OCI-LY1 (cell line): ENCODE results near the gene FBF1.

ENCODE experiments used
- H2AFZ ChIP-seq: fragments of 200-600 bp; sonication (generic), shearing (Covaris generic); 2 replicates; pipeline ENCODE4 v1.6.0; 2014; ENCODE audit warnings: antibody characterized with exemption, mild to moderate bottlenecking, low read length
- H3F3A ChIP-seq: fragments of 200-600 bp; sonication (generic), shearing (Covaris generic); 2 replicates; pipeline ENCODE4 v1.6.0; 2014; ENCODE audit warnings: mild to moderate bottlenecking, antibody characterized with exemption, low read length, moderate library complexity; ENCODE audit not compliant: insufficient read depth
- H3K27ac ChIP-seq: fragments of 200-600 bp; sonication (generic); 2 replicates; pipeline ENCODE4 v1.5.1; 2014; ENCODE audit warnings: low read length, mixed run types, mild to moderate bottlenecking, low read depth; ENCODE audit not compliant: poor library complexity, severe bottlenecking
- H3K27me3 ChIP-seq: fragments of 200-600 bp; sonication (generic); 2 replicates; pipeline ENCODE4 v1.6.0; 2014; ENCODE audit warnings: antibody characterized with exemption, mild to moderate bottlenecking, low read length, moderate library complexity; ENCODE audit not compliant: insufficient read depth
- H3K36me3 ChIP-seq: fragments of 200-600 bp; sonication (generic); 2 replicates; pipeline ENCODE4 v1.6.1; 2014; ENCODE audit warnings: mild to moderate bottlenecking, antibody characterized with exemption, low read length, moderate library complexity, mixed read lengths; ENCODE audit not compliant: insufficient read depth
- H3K4me1 ChIP-seq: fragments of 200-600 bp; sonication (generic); 2 replicates; pipeline ENCODE4 v1.5.1; 2014; ENCODE audit warnings: mild to moderate bottlenecking, low read length, moderate library complexity; ENCODE audit not compliant: insufficient read depth, severe bottlenecking
- H3K4me2 ChIP-seq: fragments of 200-600 bp; sonication (generic), shearing (Covaris generic); 2 replicates; pipeline ENCODE4 v1.6.1; 2014; ENCODE audit warnings: low read length
- H3K4me3 ChIP-seq: fragments of 200-600 bp; sonication (generic); 2 replicates; pipeline ENCODE4 v1.5.1; 2014; ENCODE audit warnings: low read length, low read depth, mild to moderate bottlenecking, mixed read lengths; ENCODE audit not compliant: poor library complexity, severe bottlenecking
- H3K79me2 ChIP-seq: fragments of 200-600 bp; shearing (Covaris generic); 2 replicates; pipeline ENCODE4 v1.6.1; 2016; ENCODE audit warnings: mixed run types, low read length, mixed read lengths; ENCODE audit not compliant: insufficient read depth
- H3K9ac ChIP-seq: fragments of 200-600 bp; sonication (generic), shearing (Covaris generic); 2 replicates; pipeline ENCODE4 v1.6.1; 2014; ENCODE audit warnings: mild to moderate bottlenecking, low read length, mixed read lengths
- H3K9me2 ChIP-seq: fragments of 200-600 bp; sonication (generic), shearing (Covaris generic); 2 replicates; pipeline ENCODE4 v1.6.1; 2014; ENCODE audit warnings: low read depth, mild to moderate bottlenecking, low read length, mixed read lengths
- H3K9me3 ChIP-seq: fragments of 200-600 bp; shearing (Covaris generic); 2 replicates; pipeline ENCODE4 v1.6.1; 2014; ENCODE audit warnings: low read length, mixed read lengths
- H4K20me1 ChIP-seq: fragments of 200-600 bp; sonication (generic), shearing (Covaris generic); 2 replicates; pipeline ENCODE4 v1.6.0; 2016; ENCODE audit warnings: mild to moderate bottlenecking, low read length; ENCODE audit not compliant: insufficient read depth
- EZH2 ChIP-seq: fragments of 200-600 bp; sonication (generic), shearing (Covaris generic); IDR thresholded peaks from 2 replicates; pipeline ENCODE4 v1.8.0; 2017; ENCODE audit warnings: borderline replicate concordance, mixed run types, mild to moderate bottlenecking, antibody characterized with exemption, low read length, moderate library complexity, mixed read lengths
- TF ChIP-seq, protein P1 (sequence below): fragments of 200-600 bp; sonication (generic), shearing (Covaris generic); IDR thresholded peaks from 2 replicates; pipeline ENCODE4 v1.5.1; 2017; ENCODE audit warnings: mild to moderate bottlenecking, antibody characterized with exemption, low read length, moderate library complexity, mixed read lengths

The FBF1 gene

GRCh38 chr17:75919611-75920010 is 21.2 kb downstream of the FBF1 start:
- Histone ChIP-seq H3F3A (no peaks in the 10 kb centered on the region), H3K9me3 (no peaks in the 10 kb centered on the region), H3K4me1 (no peaks in the 10 kb centered on the region), H2AFZ (no peak overlapping the region), H3K9me2 (no peaks in the 10 kb centered on the region), H3K4me2 (no peak overlapping the region), H3K27ac (no peak overlapping the region), H4K20me1 (no peaks in the 10 kb centered on the region), H3K27me3 (no peaks in the 10 kb centered on the region), H3K9ac (no peak overlapping the region), H3K79me2 (no peaks in the 10 kb centered on the region), H3K4me3 (no peak overlapping the region), H3K36me3 (peaks cover 33% of the 10 kb centered on the region; the same call in 1 of the 2 replicates)
- no peak for TF ChIP-seq EZH2
- TF ChIP-seq, protein P1, sequence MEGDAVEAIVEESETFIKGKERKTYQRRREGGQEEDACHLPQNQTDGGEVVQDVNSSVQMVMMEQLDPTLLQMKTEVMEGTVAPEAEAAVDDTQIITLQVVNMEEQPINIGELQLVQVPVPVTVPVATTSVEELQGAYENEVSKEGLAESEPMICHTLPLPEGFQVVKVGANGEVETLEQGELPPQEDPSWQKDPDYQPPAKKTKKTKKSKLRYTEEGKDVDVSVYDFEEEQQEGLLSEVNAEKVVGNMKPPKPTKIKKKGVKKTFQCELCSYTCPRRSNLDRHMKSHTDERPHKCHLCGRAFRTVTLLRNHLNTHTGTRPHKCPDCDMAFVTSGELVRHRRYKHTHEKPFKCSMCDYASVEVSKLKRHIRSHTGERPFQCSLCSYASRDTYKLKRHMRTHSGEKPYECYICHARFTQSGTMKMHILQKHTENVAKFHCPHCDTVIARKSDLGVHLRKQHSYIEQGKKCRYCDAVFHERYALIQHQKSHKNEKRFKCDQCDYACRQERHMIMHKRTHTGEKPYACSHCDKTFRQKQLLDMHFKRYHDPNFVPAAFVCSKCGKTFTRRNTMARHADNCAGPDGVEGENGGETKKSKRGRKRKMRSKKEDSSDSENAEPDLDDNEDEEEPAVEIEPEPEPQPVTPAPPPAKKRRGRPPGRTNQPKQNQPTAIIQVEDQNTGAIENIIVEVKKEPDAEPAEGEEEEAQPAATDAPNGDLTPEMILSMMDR = no peak

DNA sequence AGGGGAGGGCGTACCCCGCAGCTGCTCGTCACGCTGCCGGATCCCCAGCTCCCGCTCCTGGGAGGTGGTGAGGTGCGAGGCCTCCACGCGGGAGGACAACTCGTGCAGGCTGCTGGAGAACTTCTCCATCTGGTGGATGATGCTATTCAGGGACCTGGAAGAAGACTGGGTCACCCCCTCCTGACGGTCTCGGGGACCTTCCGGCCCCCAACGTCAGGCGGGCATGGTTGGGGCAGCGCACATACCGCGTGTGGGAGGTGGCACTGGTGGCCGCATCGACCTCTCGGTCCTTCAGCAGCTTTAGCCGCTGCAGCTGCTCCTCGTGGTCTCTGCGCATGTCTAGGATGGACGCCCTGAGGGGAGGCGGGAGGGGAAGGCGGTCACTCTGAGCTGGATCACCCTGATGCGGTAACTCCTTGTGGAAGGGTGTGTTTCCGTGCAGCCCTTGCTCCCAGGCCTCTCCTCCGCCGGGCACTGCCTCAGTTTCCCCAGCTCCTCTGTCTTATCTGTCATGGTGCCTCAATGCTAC is 22.9 kb downstream of the FBF1 start:
- Histone ChIP-seq H3K9me3 (no peaks in the 10 kb centered on the region), H3F3A (no peaks in the 10 kb centered on the region), H3K9ac (no peak overlapping the region), H3K79me2 (no peaks in the 10 kb centered on the region), H3K4me3 (no peak overlapping the region), H3K4me1 (peaks cover under 1% of the 10 kb centered on the region), H3K36me3 (peaks cover 25% of the 10 kb centered on the region), H4K20me1 (no peaks in the 10 kb centered on the region), H3K4me2 (no peak overlapping the region), H3K9me2 (no peaks in the 10 kb centered on the region), H3K27ac (no peak overlapping the region), H2AFZ (no peak overlapping the region), H3K27me3 (no peaks in the 10 kb centered on the region)
- TF ChIP-seq, protein P1 = no peak
- TF ChIP-seq EZH2 = no peak

DNA sequence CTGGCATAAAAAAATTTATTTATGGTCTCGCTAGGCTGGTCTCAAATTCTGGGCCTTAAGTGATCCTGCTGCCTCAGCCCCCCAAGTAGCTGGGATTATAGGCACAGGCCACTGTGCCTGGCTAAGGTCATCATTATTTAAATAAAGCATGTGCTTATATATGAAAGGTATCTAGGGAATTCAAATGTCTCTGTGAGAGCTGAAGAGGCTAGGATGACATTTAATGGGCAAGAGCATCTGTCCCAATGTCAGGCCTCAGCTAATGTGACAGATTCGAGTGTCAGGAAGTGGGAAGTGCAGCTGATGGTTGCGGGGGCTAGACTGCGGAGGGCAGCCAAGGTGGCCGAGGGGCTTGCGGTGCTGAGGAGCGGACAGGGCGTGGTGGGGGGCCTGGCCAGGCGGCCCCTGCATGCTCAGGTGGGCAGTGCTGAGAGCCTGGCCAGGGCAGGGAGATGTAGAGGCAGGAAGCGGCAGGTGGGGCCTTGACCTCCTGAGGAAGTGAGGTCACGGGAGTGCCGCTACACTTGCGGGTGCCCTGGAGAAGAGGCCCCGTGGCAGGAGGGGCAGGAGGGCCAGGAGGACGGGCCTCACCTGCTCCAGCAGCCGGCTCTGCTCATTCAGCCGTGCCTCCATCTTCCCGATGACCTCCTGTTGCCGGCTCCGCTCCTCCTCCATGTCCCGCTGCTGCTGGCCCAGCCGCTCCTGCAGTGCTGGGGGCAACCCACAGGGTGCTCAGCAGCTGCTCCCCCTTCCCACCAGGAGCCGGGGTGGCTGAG is 23.5 kb downstream of the FBF1 start:
- Histone ChIP-seq H2AFZ (no peak overlapping the region), H3K9me2 (no peaks in the 10 kb centered on the region), H3K4me2 (no peak overlapping the region), H3K4me1 (peaks cover 7% of the 10 kb centered on the region), H3K9ac (no peak overlapping the region), H3K79me2 (no peaks in the 10 kb centered on the region), H4K20me1 (no peaks in the 10 kb centered on the region), H3K36me3 (peaks cover 21% of the 10 kb centered on the region), H3K27me3 (no peaks in the 10 kb centered on the region), H3K4me3 (no peak overlapping the region), H3K9me3 (no peaks in the 10 kb centered on the region), H3K27ac (no peak overlapping the region), H3F3A (no peaks in the 10 kb centered on the region)
- TF ChIP-seq EZH2 = no peak
- TF ChIP-seq, protein P1 = no peak
